ENCODE results near the gene TNFRSF19.
A peak's percentile ranks its signal among the peaks of the same experiment; 100 is the strongest.

Gene TNFRSF19

DNA sequence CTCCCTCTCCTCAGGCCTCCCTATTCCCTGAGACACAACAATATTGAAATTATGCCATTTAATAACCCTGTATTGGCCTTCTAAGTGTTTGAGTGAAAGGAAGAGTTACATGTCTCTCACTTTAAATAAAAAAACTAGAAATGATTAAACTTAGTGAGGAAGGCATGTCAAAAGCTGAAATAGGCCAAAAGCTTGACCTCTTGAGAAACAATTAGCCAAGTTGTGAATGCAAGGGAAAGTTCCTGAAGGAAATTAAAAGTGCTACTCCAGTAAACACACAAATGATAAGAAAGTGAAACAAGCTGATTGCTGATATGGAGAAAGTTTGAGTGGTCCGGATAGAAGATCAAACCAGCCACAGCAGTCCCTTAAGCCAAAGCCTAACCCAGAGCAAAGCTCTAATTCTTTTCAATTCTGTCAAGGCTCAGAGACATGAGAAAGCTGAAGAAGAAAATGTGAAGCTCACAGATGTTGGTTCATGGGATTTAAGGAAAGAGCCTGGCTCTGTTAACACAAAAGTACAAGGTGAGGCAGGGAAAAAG lies 127.6 kb downstream of the TNFRSF19 start:
- in situ Hi-C loops (cut with HindIII; ENCODE audit: low pct_unique_long_range_greater_than_20kb, low sequenced_read_pairs), result no loop called here
- no peak for DNase-seq (ENCODE audit: low read depth in 1 of 2, low spot score in 1 of 2)
- TF ChIP-seq JUND (IDR thresholded peaks at IDR 0.05; ENCODE audit: low read depth), result no peak

DNA sequence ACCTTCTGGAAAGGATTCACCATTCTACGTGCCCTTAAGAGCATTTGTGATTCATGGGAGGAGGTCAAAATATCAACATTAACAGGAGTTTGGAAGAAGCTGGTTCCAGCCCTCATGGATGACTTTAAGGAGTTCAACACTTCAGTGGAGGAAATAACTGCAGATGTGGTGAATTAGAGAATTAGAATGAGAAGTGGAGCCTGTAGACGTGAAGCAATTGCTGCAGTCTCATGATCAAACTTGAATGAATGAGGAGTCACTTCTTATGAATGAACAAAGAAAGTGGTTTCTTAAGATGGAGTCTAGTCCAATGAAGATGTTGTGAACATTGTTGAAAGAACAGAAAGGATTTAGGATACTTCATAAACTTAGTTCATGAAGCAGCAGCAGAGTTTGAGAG lies 129.1 kb downstream of the TNFRSF19 start:
- no peak for DNase-seq (ENCODE audit: low read depth in 1 of 2, low spot score in 1 of 2)
- in situ Hi-C loops (cut with HindIII; ENCODE audit: low pct_unique_long_range_greater_than_20kb, low sequenced_read_pairs), result no loop called here

DNA sequence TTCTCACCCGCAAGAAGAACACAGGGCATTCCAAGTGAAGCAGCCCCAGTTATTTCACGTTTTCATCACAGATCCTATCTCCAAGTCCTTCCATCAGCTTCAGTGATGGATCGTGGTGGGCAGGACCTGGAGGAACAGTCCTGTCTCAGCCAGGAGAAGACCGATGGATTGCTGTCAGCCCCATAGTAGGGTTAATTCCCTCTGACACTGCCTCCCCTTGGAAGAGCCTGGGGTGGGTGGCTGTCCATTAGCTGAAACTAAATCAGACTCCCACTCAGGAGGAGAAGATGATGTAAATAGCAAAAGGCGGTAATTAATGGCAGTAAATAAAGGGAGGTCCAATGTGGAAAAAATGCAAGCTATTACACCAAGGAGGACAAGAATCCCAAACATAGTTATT lies 131.0 kb downstream of the TNFRSF19 start:
- no peak for TF ChIP-seq JUND (IDR thresholded peaks at IDR 0.05; ENCODE audit: low read depth)
- in situ Hi-C loops (cut with HindIII; ENCODE audit: low pct_unique_long_range_greater_than_20kb, low sequenced_read_pairs), result no loop called here
- DNase-seq (ENCODE audit: low read depth in 1 of 2, low spot score in 1 of 2), result no peak

More for the DNA sequence above, 129.1 kb downstream of the TNFRSF19 start:
- no peak for TF ChIP-seq JUND (IDR thresholded peaks at IDR 0.05; ENCODE audit: low read depth)

DNA sequence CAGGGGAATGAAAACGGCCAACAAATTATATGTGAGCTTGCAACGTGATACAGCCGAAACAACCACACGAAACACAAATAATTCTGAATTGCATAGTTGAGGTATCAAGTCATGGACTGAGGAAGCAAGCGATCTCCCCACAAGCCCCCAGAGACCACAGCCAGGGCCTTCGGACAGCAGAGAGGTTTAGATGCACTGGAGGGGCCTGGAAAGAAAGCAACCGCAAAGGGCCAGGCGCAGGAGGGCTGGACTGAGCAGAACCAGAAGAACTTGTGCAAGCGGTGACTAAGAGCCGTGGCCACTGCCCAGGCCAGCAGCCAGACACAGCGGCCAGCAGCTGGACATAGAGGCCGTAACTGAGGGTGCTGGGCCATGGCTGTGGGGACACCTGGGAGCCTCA lies 131.4 kb downstream of the TNFRSF19 start:
- no peak for TF ChIP-seq JUND (IDR thresholded peaks at IDR 0.05; ENCODE audit: low read depth)
- in situ Hi-C loops (cut with HindIII; ENCODE audit: low pct_unique_long_range_greater_than_20kb, low sequenced_read_pairs), result no loop called here
- no peak for DNase-seq (ENCODE audit: low read depth in 1 of 2, low spot score in 1 of 2)

DNA sequence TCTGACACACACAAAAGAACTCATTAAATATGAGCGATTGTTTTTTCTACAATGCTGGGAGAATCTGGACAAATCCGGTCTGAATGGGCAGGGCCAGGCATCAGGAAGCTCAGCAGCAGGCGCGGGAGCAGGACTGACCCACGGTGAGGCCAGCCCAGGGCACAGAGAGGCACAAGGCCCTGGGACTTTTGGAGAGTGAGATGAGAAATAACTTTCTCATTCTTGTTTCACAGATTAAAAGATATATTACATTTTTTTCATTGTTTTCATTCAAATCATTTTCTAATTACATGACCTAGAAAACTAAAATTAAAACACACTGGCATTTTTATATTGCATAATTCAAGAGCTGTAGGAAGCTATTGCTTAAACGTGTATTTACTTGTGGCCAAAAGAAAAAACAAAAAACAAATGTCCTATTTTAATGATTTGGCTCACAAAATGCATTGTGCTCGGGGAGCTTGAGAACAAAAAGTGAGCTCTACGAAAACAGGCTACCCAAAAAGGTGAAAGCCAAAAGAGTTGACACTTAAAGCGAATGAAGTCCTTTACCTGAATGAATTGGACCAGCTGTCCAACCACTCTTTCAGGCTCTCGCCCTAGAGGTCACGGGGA lies 133.1 kb downstream of the TNFRSF19 start:
- DNase-seq (ENCODE audit: low read depth in 1 of 2, low spot score in 1 of 2), result no peak
- in situ Hi-C loops (cut with HindIII; ENCODE audit: low pct_unique_long_range_greater_than_20kb, low sequenced_read_pairs), result no loop called here
- TF ChIP-seq JUND (IDR thresholded peaks at IDR 0.05; ENCODE audit: low read depth), result no peak

DNA sequence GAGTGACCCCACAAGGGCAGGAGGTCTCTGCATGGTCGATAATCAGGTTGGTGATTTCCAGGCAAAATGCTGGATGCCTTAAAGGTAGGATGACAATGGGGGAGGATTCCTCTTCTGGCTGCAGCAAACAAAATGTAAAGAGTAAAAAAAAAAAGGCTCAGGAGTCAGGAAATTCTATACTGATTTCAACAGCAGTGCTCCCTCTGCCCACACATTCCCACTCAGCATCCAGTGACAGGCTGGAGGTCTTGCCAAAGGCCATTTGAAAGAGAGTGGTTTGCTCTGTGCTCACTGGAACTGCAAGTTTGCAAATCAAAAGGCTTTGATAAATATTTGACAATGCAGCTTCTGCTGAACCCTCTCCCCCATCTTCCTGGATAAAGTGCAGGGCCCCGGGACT lies 135.4 kb downstream of the TNFRSF19 start:
- in situ Hi-C loops (cut with HindIII; ENCODE audit: low pct_unique_long_range_greater_than_20kb, low sequenced_read_pairs), result no loop called here

DNA sequence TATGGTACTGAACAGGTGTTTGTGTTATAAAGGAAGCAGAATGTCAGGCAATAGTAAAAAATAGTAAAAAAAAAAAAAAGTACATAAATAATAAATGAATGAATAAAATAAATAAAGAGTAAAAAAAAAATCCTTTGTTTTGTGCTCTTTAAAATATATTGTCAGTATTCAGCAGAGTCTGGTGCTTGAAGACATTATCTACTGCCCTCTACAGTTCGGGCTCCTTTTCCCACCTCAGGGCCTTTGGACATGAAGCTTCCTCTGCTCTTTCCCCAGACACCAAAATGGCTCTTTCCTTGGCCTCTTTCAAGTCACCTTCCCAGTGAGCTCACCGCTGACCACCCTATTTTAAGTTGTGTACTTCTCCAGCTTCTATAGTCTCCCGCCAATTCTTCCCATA lies 137.5 kb downstream of the TNFRSF19 start:
- no peak for TF ChIP-seq JUND (IDR thresholded peaks at IDR 0.05; ENCODE audit: low read depth)

More for the DNA sequence above, 135.4 kb downstream of the TNFRSF19 start:
- TF ChIP-seq JUND (IDR thresholded peaks at IDR 0.05; ENCODE audit: low read depth), result no peak
- DNase-seq (ENCODE audit: low read depth in 1 of 2, low spot score in 1 of 2), result no peak

DNA sequence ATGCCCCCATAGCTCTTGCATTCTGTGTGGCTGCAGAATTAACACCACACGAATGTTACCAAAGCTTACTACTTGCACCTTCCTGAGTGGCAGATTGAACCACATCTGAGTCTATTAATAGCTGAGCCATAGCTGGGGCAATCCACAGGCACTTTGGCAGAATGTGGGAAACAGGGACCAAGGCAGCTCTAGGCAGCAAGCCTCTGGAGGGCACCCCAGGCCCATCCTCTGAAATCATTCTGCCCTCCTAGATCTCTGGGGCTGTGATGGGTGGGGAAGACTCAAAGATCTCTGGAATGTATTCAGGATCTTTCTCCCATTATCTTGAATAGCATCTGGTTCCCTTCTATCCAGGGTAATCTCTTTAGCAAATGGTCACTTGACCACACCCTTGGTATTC lies 139.3 kb downstream of the TNFRSF19 start:
- in situ Hi-C loops (cut with HindIII; ENCODE audit: low pct_unique_long_range_greater_than_20kb, low sequenced_read_pairs), result no loop called here
- TF ChIP-seq JUND (IDR thresholded peaks at IDR 0.05; ENCODE audit: low read depth), result no peak
- no peak for DNase-seq (ENCODE audit: low read depth in 1 of 2, low spot score in 1 of 2)

More for the DNA sequence above, 137.5 kb downstream of the TNFRSF19 start:
- in situ Hi-C loops (cut with HindIII; ENCODE audit: low pct_unique_long_range_greater_than_20kb, low sequenced_read_pairs), result no loop called here
- DNase-seq (ENCODE audit: low read depth in 1 of 2, low spot score in 1 of 2), result peak in 1 of 2 experiments; percentile 29

DNA sequence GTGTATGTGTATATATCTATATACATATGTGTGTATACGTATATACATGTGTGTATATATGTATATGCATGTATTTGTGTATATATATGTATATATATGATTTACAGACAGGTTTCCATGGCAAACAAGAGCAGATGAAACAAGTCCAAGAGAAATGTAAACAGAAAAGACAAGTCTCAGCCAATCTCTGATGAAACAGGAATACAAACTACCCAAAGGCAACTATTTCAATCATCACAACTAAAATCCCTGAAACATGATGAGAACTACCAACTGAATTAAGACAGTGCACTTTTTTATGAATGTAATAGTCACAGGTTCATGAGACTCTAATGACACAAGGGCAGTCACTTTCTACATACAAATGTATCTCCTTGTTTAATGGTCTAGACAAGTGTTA lies 140.2 kb downstream of the TNFRSF19 start:
- TF ChIP-seq JUND (IDR thresholded peaks at IDR 0.05; ENCODE audit: low read depth), result no peak
- no peak for DNase-seq (ENCODE audit: low read depth in 1 of 2, low spot score in 1 of 2)
- in situ Hi-C loops (cut with HindIII; ENCODE audit: low pct_unique_long_range_greater_than_20kb, low sequenced_read_pairs), result no loop called here

DNA sequence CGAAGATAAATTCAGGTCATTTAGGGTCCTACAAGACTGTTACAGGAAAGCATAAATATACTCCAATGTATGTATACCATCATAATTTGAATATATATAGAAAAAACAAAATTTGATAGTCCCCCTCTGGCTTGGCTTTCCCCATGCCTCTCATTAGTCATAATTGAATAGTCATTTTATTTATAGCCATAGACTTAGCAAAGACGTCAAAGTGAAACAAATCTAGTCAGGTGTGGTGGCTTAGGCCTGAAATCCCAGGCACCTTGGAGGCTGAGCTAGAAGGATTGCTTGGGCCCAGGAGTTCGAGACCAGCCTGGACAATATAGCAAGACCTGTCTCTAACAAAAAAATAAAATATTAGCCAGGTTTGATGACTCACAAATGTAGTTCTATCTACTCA lies 141.1 kb downstream of the TNFRSF19 start:
- no peak for TF ChIP-seq JUND (IDR thresholded peaks at IDR 0.05; ENCODE audit: low read depth)
- in situ Hi-C loops (cut with HindIII; ENCODE audit: low pct_unique_long_range_greater_than_20kb, low sequenced_read_pairs), result no loop called here
- no peak for DNase-seq (ENCODE audit: low read depth in 1 of 2, low spot score in 1 of 2)

DNA sequence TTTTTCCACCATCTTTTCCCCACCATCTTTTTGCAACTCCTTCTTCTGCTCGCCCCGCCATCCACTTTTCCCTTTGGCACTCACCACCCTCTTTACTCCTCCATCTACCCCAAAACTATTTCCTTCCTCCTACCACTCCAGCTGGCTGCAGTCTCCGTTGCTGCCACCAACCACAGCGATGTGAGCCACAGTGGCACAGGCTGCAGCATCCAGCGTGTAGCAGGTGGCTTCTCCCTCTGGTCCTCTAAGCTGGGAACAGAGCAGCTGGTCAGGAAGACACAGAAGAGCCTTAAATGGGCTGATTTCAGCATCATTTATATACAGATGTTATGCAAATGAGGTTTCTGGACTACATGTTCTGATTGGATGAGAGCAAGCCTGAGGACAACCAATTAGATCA lies 144.5 kb downstream of the TNFRSF19 start:
- TF ChIP-seq JUND (IDR thresholded peaks at IDR 0.05; ENCODE audit: low read depth), result no peak
- in situ Hi-C loops (cut with HindIII; ENCODE audit: low pct_unique_long_range_greater_than_20kb, low sequenced_read_pairs), result no loop called here
- no peak for DNase-seq (ENCODE audit: low read depth in 1 of 2, low spot score in 1 of 2)

DNA sequence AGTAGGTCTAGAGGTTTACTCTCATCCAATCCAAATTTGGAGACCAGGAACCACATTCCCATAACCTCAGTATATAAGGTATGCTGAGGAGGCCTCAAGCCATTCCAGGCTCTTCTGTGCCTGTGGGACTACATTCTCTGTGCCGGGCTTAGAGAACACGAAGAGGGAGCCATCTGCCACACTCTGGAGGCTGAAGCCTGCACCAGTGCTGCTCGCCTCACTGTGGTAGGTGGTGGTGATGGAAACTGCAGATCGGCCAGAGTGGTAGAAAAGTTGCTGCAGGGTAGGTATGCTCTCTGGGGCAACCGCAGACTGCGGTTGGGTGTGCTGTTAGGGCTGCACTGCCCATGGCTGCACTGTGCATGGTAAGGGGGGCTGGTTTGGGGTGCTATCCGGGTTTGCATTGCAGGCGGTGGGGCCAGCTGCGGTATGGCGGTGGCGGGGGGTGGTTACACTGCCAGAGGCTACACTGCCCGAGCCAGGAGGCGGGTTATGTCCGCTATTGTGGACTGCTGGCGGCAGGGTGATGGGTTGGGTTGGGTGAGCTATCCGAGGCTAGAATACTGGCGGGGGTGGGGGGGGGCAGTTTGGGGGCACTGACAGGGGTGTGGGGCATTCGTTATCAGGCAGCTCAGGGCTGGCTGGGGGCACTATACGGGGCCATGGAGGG lies 145.0 kb downstream of the TNFRSF19 start:
- in situ Hi-C loops (cut with HindIII; ENCODE audit: low pct_unique_long_range_greater_than_20kb, low sequenced_read_pairs), result no loop called here
- TF ChIP-seq JUND (IDR thresholded peaks at IDR 0.05; ENCODE audit: low read depth), result no peak
- no peak for DNase-seq (ENCODE audit: low read depth in 1 of 2, low spot score in 1 of 2)

DNA sequence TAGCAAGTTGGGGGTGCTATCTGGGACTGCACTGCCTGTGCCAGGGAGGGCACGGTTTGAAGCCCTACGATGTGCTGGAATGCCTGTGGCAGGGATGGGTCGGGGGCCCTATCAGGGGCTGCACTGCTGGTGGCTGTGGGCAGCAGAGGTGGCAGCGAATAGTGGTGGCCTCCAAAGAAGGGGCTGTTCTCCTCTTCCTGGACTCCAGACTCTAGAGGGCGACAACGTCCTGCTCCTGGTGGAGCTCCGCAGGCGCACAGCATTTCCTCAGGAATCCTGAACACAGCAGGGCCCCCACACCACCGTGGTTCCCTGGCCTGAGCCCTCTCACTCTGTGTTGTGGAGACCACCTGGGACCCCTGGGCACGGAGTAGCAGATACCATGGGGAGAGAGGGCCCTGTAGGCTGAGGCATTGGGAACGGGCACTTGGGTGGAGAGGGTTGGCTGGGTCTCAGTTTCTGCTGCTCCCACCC lies 145.6 kb downstream of the TNFRSF19 start:
- TF ChIP-seq JUND (IDR thresholded peaks at IDR 0.05; ENCODE audit: low read depth), result no peak
- in situ Hi-C loops (cut with HindIII; ENCODE audit: low pct_unique_long_range_greater_than_20kb, low sequenced_read_pairs), result no loop called here
- peak in 1 of 2 experiments; percentile 30 for DNase-seq (ENCODE audit: low read depth in 1 of 2, low spot score in 1 of 2)

All from T47D (cell line).